CD4-positive, alpha-beta T cell treated with Interleukin-4 for 1 hour (primary cell): ENCODE data around the gene VPS35L.

Source experiments
- DNase-seq, 2 donors: peaks; one replicate each; pipeline ENCODE4 v3.0.0-alpha.2; 2020 to 2022

VPS35L gene

DNA sequence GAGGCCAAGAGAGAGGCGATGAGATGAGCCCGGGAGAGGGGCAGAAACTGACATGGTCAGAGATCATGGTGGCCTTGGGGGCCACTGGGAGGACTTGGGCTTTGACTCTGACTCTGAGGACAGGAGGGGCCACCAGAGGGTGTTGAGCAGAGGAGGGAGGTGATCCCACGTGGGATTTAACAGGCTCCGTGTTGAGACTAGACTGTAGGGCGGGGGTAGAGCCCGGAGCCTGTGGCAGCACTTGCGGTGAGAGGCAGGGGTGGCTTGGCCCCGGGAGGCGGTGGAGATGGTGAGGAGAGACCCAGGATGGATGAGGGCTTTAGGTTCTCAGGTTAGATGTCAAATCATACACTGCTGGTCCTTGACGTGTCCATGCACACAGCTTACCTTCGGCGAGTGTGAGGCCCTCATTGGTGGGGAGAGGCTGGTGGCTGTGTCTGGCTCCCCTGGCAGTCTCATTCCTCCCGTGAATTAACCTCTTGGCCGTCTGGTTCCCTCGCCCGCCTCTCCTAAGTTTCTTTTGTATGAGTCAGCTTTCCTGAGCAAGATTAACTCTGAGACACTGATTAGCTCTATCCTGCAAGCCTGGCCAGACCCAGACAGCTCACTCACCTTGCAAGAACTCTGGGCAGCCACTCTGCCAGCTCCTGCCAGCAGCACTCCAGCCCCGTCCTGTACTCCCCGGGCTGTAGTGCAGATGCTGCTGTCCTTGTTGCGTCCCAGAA is 39.7 kb downstream of the VPS35L start:
- DNase-seq = no peak

DNA sequence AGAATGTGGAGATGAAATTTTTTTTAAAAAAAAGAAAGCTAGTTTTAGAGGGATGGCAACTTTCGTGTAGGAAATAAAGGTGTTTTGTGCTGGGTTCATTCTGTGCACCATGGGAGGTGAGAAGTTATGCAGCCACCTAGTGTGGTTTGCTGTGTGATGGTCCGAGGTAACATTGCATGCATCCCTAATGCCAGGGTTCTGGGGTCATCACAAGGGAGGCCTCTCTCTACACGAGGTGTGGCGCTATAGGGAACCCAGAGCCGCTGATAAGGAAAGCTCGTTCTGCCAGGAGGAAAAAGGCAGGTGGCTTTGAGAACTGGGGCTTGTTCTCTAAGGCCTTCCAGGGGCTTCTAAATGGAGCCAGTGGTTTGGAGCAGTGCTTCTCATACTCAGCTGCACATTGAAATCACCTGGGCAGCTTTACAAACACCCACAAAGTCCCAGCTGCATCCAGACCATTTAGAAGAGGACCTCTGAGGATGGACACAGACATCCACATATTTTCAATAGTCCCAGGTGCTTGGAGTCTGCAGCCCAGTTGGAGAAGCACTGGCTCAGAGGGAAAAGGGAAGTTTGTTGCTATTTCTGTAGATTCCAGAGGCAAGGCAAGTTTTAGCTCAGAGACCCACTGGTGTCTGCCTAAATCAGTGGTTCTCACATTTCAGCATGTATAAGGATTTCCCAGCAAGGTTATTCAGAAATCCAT is 43.5 kb downstream of the VPS35L start:
- no peak for DNase-seq

DNA sequence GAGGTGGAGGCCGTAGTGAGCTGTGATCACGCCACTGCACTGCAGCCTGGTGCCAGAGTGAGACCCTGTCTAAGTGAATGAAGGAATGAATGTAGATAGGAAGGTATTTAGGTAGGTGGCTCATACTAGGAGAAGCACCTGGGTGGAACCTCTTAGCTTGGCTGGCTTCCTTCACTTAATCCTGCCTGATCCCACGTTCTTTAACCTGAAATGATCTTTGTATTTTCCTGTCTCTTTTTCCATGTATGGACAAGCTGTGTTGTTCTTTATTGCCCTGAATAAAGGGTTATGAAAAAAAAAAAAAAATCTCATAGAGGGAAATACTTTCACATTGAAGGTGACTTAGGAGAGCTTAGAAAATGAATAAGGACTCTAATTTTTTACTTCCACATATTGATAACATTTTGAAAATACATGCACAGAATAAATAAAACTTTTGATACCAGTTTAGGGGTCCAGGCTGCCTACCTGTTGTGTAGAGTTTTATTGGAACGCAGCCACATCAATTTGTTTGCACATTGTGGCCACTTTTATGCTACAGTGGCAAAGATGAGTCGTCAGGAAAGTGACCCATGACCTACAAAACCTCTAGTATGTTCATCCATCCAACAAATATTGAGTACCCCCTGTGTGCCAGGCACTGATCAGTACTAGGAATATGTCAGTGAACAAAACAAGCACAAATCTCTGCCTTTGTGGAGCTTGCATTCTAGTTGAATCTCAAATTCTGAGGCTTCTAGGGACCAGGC is 44.6 kb downstream of the VPS35L start:
- no peak for DNase-seq

DNA sequence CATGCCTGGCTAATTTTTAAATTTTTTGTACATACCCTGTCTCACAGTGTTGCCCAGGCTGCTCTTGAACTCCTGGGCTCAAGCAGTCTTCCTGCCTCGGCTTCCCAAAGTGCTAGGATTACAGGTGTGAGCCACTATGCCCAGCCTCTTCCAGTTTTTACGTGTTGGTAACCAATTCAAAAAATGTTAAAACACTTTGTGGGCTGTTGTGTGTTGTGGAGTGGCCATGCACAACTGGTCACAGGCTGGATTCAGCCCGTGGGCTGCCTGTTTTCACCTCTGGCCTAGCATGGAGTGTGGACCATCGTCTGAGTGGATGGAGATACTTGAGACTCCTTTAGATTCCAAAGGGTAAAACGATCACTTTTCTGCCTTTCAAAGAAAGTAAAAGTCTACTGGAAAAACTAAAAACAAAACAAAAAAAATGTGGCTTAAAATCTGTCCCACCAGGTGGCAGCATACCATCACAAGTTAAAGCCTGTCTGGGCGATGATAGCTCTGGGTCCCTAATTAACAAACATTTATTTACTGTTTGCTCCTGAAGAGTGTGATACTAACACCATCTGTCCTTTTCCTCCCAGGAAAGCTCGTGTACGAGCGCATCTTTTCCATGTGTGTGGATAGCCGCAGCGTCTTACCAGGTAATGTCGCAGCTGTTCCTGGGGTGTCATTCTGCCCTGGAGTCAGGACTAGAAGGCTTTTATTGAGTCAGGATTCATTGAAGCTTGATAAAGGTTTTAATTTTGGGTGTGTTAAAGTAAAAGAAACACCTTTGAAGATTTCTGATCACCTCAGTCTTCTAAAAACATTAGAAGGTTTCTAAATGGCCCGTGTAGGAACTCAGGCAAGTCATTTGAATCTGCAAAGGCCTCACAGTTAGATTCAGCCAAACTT is 45.8 kb downstream of the VPS35L start:
- peak in 1 of 2 donors; percentile 49 for DNase-seq

DNA sequence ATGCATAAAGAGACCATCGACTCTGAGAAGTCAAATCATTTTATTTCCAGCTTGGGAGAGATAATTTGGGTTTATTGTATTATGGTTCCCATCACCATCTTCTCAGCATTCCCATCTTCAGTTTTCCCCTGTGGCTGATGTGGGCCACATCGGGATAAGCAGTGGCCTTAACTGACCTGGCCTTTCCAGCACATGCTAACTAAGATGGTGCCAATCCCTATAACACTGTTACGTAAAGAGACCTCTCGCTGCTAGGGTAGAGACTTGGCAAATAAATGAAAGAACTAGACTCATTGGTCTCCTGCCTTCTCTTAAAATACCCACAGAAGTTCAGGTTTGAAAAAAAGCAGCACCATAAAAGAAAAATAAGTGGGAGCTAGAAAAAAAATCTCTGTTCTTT is 49.4 kb downstream of the VPS35L start:
- no peak for DNase-seq

DNA sequence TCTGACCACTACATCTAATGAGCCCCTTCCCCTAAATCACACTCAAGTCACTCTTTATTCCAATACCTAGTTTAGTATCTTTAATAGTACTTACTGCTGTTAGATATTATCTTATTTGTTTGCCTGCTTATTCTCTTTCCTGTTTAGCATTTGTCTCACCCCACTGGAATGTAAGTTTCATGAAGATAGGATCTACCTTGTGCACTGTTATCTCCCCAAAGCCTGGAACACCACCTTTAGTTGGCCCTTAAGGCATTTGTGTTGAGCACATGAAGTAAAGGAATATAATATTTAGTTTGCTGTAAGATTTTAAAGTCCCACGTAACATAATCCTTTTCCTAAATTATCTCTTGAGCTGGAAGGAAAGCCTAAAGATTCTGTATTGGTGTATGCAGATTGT is 50.2 kb downstream of the VPS35L start:
- no peak for DNase-seq

DNA sequence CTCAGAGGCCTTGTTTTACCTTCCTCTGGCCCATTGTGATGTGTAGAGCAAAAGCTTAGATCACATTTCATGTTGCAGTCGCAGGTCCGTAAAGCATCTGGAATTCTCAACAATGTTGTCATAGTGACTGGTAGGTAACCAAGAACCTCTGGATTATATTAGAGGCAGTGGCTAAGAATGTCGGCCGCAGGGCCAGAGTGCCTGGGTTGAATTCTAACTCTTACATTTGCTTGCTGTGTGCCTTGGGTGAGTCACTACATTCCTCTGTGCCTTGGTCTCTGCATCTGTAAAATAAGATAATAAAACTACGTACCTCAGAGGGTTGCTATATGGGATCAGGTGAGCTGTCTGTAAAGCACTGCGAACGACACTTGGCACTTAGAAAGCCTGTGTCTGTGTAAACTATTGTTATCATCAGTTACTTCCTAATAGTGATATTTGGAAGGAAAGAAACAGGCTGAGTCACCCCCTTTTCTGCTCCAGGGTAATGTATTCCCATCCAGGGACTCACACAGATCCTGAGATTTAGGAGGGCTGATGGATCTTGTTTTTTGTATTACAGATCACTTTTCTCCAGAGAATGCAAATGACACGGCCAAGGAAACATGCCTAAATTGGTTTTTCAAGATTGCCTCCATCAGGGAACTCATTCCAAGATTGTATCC is 52.2 kb downstream of the VPS35L start:
- no peak for DNase-seq

DNA sequence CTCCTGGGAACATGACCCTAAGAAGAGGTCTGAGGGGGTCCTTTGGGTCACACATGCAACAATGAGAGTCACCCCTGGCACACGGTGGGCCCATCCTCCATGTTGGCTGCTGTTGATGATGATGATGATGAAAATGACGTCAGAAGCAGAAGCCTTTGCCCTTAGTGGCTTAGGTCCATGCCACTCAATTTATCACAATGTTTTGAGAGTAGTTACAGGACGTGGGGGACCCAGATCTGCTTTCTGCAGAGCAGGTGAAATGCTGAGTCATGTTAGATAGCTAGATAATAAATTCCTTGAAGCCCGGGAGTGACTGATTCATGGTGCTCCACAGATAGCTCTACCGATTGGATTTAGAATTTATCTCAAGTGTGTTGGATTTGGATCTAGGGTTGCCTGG is 53.9 kb downstream of the VPS35L start:
- no peak for DNase-seq

DNA sequence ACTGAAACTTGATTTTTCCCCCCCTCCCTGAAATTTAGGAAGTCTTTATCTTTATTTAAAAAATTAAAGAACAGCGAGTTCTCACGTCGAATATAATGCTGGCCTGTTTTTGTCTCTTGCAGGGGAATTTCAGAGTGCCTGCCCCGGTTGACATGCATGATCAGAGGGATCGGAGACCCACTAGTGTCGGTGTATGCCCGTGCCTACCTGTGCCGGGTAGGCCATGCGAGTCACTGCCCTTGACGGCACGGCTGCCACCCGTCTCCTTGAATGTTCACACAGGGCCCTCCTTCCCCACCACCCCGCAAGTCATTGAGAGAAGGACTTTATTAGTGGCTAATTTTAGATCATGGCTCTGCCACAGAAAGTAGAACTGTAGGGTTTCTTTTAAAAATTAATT is 54.7 kb downstream of the VPS35L start:
- no peak for DNase-seq

DNA sequence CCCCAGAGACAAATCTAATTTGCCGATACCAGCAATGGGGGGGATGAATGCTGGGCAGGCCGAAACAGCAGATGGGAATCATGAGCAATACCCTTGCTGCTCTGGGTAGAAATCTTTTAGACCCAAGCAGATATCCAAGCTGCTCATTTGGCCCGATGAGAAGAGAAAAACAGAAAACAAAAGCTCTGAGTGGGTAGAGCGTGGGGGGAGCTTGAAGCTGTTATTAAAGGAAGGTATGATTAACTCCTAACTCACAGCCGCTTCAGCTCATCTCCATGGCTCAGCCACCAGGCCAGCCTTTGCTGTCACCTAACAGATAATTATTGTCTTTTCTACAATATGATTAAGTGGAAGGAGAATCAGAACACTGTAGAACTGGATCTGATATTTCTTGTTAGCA is 58.3 kb downstream of the VPS35L start:
- DNase-seq = no peak

DNA sequence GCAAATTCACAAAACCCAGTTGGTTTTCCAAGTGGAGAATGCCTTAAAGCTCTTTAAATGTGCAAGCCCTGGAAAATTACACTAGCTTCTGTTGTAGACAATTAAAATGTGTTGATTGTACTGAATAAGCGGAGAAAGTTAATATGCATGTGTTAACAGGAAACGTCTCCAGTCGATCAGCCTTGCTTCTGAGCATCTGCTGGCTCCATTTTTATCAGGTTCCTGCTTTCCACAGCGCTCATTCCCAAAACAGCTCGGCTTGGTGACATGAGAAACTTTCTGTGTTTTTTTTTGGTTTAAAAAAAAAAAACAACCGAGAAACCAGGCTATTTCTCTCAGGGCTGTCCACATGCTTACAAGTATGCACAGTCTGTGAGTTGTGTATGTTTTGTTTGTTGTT is 60.7 kb downstream of the VPS35L start:
- DNase-seq = no peak

DNA sequence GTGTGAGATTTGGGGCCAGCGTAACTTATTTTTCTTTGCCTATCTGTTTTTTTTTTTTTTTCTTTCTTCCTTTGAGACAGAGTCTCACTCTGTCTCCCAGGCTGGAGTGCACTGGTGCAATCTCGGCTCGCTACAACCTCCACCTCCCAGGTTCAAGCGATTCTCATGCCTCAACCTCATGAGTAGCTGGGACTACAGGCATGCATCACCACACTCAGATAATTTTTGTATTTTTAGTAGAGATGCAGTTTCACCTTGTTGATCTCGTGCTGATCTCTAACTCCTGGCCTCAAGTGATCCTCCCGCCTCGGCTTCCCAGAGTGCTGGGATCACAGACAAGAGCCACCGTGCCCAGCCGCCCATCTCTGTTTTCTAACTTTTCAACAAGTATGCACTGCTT is 63.4 kb downstream of the VPS35L start:
- DNase-seq = no peak

DNA sequence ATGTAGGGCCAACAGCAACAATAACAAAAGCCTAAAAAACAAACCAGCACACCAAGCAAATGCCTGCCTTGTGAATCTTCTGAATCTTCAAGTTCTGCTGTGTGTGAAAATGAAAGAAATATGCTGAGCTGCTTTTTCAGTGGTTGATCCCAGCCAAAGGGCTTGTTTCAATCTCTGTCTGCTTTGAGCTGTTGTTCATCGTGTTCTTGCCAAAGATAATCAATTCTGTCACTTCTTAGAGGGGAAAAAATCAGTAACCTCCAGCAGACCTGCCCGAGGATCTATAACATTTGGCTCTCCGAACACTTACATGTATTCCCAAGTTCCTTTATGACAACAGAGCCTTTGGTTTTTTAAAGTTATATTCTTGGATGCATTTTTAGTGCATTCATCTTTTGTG is 65.9 kb downstream of the VPS35L start:
- no peak for DNase-seq

DNA sequence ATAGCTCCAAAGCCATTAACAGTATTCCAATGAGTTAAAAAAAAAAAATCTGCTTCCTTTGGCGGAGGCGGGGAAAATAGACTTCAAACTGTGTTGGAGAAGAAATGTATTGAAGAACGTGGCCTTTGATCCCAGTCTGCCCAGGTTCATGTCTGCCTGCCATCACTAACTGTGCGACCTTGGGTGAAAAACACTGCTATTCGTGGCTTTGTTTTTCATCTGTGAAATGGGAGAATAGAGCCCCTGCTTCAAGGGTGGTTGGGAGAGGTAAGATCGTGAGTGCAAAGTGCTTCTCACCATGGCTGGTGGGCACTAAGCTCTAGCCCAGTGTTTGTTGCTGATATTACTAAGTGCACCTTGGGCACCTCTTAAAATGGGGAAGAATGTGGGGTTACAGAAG is 69.5 kb downstream of the VPS35L start:
- DNase-seq = no peak

DNA sequence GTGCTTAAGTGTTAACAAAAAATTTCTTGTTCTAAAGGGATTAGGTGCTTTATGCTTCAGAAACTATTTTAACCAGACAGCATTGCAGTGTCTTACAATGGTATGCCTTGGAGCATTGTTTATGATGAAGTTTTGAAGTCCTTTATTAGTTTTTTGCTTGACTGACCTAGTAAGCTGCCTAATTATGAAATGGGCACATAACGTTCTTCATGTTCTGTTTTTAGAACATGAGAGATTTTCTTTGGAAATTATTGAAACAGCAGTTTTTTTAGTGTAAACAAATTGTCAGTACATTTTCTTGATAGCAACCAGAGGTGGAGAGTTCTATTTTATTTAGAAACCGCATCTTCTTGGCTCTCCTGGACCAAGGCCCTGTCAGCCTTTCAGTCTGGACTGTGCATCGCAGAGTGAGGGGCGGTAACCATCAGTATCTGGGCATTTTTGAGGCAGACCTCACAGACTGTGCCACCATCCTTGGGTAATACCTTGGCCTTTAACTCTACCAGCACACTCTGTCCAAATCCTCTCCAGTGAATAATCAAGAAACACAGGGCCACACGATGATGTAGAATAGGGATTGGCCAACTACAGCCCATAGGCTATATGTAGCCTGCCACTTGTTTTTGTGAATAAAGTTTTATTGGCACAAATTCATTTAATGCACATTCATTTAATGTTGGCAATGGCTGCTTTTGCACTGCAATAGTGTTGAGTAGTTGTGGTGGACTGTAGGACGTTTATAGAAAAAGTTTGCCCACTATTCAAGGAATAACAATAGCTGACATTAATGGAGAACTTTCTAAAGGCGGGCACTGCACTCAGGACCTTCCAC is 81.1 kb downstream of the VPS35L start:
- DNase-seq = no peak

DNA sequence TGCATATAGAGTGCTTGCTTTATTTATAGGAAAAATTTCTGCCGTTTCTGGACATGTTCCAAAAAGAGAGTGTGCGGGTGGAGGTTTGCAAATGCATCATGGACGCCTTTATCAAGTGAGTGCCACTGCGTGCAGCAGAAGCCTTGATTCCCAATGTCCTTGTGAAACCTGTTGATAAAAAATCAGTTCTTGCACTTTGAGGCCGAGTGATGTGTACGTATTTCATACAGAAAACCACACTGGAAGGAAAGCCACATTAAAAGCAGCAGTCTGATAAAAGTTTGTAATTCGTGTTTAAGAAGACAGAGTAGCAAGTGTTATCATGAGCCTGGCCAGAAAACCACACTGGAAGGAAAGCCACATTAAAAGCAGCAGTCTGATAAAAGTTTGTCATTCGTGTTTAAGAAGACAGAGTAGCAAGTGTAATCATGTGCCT is 84.5 kb downstream of the VPS35L start:
- peak in 1 of 2 donors; percentile 52 for DNase-seq

DNA sequence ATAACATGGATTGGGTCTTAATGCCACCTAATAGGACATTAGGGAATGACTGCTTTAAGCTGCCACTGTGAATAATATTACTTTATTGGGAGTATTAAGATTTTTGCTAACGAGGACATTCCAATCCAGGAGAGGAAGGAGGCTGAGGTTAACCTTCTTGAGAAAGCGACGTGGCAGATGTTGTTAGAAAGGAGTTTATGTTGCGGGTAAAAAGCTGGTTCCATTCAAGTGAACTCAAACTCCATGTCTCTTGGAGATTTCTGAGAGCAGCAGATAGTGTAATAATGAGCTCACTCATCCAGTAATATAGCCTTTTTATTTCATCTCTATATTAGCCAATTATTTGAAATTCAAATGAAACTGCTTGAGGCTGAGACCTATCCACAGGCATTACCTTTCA is 87.0 kb downstream of the VPS35L start:
- no peak for DNase-seq

DNA sequence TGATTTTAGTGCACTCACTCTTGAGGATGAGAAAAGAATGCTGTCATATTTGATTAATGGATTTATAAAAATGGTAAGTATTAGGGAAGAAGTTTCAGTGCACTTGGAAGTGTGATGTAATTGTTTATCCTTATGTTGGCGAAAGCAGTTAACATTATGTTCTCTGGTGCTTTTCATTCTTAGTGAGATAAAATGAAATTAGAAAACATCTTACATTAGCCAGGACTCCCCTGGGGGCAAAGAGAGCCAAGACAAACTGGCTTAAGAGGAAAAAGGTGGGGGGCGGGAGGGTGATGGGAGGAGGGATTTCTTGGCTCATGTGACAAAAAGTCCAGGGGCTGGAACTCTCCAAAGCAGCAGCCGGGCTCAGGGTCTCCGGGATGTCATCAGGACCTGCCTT is 89.4 kb downstream of the VPS35L start:
- DNase-seq = no peak

DNA sequence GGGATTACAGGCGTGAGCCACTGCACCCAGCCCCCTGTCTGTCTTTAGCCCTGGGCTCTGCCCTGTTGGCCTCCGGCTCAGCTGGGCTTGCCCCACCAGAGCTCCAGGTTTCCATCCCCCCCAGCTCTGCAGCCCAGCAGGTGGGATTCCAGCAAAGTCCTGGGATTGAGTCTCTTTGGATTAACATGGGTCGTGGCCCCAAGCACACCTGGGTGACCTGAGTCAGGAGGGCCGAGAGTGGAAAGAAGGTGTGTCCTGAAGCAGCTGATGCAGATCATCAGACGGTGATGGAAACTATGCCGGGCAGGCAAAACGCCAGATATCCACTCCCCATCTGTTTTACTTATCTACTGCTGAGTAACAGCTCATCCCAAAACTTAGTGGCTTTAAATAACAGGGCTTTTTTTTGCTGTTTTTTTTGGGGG is 90.1 kb downstream of the VPS35L start:
- no peak for DNase-seq

DNA sequence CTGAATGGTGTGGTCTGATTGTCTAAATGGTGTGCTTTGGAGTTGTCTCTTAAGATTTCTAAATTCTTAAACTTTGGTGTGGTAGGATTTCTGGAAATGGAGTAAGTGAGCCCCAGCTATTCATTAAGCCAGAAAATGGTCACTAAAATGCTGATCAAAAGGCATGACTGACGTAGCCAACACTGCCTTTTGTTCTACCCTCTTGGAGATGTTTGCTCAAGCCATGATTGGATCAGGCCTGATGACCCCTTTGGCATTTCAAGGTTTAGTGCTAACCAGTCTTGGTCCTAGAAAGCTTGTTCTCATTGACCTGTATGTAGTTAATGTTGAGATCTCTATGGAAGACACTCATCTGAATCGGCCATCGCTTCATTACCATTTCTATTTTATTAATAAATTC is 94.5 kb downstream of the VPS35L start:
- no peak for DNase-seq

DNA sequence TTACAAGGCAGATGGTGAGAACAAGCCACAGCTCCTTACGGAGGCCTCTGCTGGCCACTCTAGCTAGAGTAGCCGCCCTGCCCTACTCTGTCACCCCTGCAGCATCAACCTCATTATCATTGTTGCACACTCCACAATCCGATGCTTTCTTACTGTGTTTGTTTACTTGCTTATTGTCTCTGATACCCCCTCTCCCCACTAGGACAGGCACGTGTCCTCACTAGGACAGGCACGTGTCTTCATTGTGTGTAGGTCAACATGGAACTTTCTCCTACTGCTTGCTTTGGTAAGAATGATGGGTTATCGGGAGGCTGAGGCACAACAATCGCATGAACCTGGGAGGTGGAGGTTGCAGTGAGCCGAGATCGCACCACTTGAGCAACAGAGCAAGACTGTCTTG is 98.6 kb downstream of the VPS35L start:
- DNase-seq = no peak
